ENCODE data around the gene MB.

- TF ChIP-seq, protein P1, sequence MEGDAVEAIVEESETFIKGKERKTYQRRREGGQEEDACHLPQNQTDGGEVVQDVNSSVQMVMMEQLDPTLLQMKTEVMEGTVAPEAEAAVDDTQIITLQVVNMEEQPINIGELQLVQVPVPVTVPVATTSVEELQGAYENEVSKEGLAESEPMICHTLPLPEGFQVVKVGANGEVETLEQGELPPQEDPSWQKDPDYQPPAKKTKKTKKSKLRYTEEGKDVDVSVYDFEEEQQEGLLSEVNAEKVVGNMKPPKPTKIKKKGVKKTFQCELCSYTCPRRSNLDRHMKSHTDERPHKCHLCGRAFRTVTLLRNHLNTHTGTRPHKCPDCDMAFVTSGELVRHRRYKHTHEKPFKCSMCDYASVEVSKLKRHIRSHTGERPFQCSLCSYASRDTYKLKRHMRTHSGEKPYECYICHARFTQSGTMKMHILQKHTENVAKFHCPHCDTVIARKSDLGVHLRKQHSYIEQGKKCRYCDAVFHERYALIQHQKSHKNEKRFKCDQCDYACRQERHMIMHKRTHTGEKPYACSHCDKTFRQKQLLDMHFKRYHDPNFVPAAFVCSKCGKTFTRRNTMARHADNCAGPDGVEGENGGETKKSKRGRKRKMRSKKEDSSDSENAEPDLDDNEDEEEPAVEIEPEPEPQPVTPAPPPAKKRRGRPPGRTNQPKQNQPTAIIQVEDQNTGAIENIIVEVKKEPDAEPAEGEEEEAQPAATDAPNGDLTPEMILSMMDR (IDR thresholded peaks at IDR 0.05): no peak
- TF ChIP-seq POLR2AphosphoS5 (IDR thresholded peaks at IDR 0.05) (no peak), POLR2A (IDR thresholded peaks at IDR 0.05) (no peak)
These were observed 16.0 kb downstream of the MB start for GRCh38 chr22:35601013-35601580.
